A549 (cell line): ENCODE results near the gene CACNG5.

Experiments used
- BHLHE40 ChIP-seq: IDR thresholded peaks from 2 replicates; pipeline ENCODE4 v1.6.1; 2012; ENCODE audit warnings: low read depth, low read length, inconsistent platforms
- CHD2 ChIP-seq: fragments of 150-350 bp; IDR thresholded peaks from 2 replicates; pipeline ENCODE4 v1.6.1; 2014; ENCODE audit warnings: low read length; ENCODE audit not compliant: partially characterized antibody
- EP300 ChIP-seq, 2 experiments: fragments of >200 bp; sonication (Bioruptor Twin); formaldehyde crosslinking; IDR thresholded peaks; 2 replicates in 1 of 2; 3 replicates in 1 of 2; pipeline ENCODE4 v1.6.1; 2016 to 2017
- ESRRA ChIP-seq: fragments of 150-350 bp; IDR thresholded peaks from 2 replicates; pipeline ENCODE4 v1.6.1; 2014; ENCODE audit warnings: mild to moderate bottlenecking, low read length, borderline replicate concordance
- MYC ChIP-seq: IDR thresholded peaks from 2 replicates; pipeline ENCODE4 v1.6.1; 2012; ENCODE audit warnings: mild to moderate bottlenecking, inconsistent platforms, low read length, improper control_type of control experiment, borderline replicate concordance
- NFE2L2 ChIP-seq: fragments of 150-350 bp; conservative IDR thresholded peaks from 2 replicates; pipeline ENCODE4 v1.6.1; 2014; ENCODE audit warnings: low read length
- NR3C1 ChIP-seq: fragments of >200 bp; sonication (Bioruptor Twin); formaldehyde crosslinking; IDR thresholded peaks from 3 replicates; pipeline ENCODE4 v1.6.1; 2017
- POLR2A ChIP-seq: IDR thresholded peaks from 2 replicates; pipeline ENCODE4 v1.6.1; 2012; ENCODE audit warnings: mild to moderate bottlenecking, low read length
- RAD21 ChIP-seq, 2 experiments: fragments of >200 bp in 1 of 2; sonication (Bioruptor Twin) in 1 of 2; formaldehyde crosslinking in 1 of 2; IDR thresholded peaks in 1 of 2; conservative IDR thresholded peaks in 1 of 2; 2 replicates in 1 of 2; 3 replicates in 1 of 2; pipeline ENCODE4 v1.6.1; 2012 to 2018; ENCODE audit warnings: inconsistent platforms in 1 of 2
- RCOR1 ChIP-seq: fragments of 150-350 bp; IDR thresholded peaks from 2 replicates; pipeline ENCODE4 v1.6.1; 2014; ENCODE audit warnings: antibody characterized with exemption, low read length, low read depth
- RFX5 ChIP-seq: fragments of 450-650 bp; IDR thresholded peaks from 2 replicates; pipeline ENCODE4 v1.7.1; 2014; ENCODE audit warnings: antibody characterized with exemption, mild to moderate bottlenecking, moderate library complexity
- SMC3 ChIP-seq: fragments of >200 bp; sonication (Bioruptor Twin); formaldehyde crosslinking; IDR thresholded peaks from 3 replicates; pipeline ENCODE4 v1.6.1; 2018; ENCODE audit warnings: inconsistent platforms
- TF ChIP-seq, protein P1 (sequence below): fragments of >200 bp; sonication (Bioruptor Twin); formaldehyde crosslinking; IDR thresholded peaks from 3 replicates; pipeline ENCODE4 v1.5.1; 2016

DNA sequence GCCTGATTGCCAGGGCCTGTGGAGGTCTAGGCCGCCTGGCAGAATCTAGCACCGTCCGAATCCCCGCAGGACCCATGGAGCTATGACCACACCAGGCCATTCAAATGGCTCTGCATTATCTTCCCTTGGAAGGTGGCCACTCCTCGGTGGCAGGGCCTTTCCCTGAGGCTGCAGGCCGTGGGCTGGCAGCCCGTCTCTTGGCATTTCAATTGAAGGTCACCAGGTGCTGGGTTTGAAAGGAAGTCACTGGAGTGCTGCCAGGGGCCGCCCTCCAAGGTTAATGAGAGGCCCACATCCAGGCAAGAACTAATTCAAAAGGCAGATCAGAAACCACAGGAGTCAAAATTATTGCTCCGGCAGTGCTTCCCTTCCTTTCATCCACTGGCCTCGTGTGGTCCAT is 27.7 kb upstream of the CACNG5 start:
- TF ChIP-seq MYC: no peak
- TF ChIP-seq, protein P1, sequence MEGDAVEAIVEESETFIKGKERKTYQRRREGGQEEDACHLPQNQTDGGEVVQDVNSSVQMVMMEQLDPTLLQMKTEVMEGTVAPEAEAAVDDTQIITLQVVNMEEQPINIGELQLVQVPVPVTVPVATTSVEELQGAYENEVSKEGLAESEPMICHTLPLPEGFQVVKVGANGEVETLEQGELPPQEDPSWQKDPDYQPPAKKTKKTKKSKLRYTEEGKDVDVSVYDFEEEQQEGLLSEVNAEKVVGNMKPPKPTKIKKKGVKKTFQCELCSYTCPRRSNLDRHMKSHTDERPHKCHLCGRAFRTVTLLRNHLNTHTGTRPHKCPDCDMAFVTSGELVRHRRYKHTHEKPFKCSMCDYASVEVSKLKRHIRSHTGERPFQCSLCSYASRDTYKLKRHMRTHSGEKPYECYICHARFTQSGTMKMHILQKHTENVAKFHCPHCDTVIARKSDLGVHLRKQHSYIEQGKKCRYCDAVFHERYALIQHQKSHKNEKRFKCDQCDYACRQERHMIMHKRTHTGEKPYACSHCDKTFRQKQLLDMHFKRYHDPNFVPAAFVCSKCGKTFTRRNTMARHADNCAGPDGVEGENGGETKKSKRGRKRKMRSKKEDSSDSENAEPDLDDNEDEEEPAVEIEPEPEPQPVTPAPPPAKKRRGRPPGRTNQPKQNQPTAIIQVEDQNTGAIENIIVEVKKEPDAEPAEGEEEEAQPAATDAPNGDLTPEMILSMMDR: no peak
- no peak for TF ChIP-seq CHD2
- no peak for TF ChIP-seq RFX5
- TF ChIP-seq NR3C1: no peak
- no peak for TF ChIP-seq POLR2A
- TF ChIP-seq ESRRA: no peak
- TF ChIP-seq RCOR1: no peak
- no peak for TF ChIP-seq BHLHE40
- no peak for TF ChIP-seq EP300 (IDR thresholded peaks at IDR 0.05)
- no peak for TF ChIP-seq RAD21 (conservative IDR thresholded peaks at IDR 0.05 in 1 of 2, IDR thresholded peaks at IDR 0.05 in 1 of 2)
- TF ChIP-seq NFE2L2: no peak
- TF ChIP-seq SMC3: no peak
